Hematopoietic multipotent progenitor cell treated with erythropoietin and hydrocortisone succinate and interleukin-3 and kit ligand, for 15 days (in vitro differentiated cells): Measurements from ENCODE around the gene SGTA.
"Not testable (repeated sequence)": the region's sequence is repeated elsewhere in the genome, so short reads cannot be mapped to it uniquely, and the experiment has no call there.

Experiments used
- DNase-seq: peaks from one replicate; pipeline ENCODE4 v3.0.0-alpha.2; 2015; ENCODE audit warnings: low spot score

The SGTA gene, protein sequence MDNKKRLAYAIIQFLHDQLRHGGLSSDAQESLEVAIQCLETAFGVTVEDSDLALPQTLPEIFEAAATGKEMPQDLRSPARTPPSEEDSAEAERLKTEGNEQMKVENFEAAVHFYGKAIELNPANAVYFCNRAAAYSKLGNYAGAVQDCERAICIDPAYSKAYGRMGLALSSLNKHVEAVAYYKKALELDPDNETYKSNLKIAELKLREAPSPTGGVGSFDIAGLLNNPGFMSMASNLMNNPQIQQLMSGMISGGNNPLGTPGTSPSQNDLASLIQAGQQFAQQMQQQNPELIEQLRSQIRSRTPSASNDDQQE

DNA sequence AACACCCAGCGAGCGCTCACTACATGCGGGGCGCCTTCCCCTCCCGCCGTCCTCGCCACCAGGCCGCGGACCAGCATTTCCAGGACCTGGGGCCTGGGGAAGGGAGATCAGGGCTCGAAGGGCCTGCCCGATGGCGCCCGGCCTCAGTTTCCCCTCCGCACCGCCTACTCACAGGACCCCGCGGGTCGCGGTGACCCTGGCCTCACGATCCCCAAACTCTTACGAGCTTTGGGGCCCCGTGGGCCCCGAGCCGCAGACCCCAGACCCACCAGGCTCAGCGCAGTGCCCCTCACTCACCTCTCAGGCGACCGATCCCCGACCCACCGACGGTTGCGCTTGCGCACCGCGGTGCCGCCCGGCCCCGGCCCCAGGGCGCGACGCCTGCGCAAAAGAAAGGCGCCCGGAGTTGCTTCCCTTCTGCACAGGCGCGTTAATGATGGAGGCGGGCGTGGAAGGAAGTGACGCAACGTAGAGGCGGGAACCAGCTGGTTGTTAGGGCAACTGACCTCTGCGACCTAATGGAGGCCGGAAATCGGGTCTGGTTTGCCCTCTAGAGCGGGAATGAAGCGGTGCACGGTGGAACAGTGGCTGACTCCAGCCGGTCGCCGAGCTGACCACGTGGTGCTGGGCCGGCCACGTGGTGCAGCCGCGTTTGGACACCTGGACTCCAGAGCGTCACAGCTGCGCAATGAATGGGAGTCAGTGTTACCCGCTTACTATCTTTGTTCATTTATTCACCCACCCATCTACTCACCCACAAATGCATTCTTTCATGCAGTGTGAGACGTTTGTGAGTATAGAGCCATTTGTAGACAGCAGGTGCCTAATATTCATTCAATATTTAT lies at the start of gene SGTA:
TSS of gene SGTA (minus strand) at position 338 of the 845 bp plus-strand sequence. CDS start 14,205 bp downstream, outside the sequence.
- peak; percentile 98 for DNase-seq

DNA sequence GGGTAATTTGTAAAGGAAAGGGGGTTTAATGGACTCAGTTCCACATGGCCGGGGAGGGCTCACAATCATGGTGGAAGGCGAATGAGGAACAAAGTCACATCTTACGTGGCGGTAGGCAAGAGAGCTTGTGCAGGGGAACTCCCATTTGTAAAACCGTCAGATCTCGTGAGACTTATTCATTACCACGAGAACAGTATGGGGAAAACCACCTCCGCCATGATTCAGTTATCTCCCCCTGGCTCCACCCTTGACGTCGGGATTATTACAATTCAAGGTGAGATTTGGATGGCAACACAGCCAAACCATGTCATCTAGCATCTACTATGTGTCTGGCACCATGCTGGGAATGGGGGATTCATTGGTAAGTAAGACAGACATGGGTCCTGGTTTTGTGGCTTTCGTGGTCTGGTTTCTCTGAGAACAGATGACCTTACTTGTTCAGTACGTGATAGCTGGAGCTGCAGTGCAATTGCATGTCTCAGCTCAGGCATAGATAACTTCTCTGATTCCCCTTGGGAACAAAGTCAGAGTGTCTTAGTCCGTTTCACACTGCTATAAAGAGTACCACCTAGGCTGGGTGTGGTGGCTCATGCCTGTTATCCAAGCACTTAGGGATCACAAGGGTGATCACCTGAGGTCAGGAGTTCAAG lies 44.9 kb upstream of the SGTA start:
- no peak for DNase-seq

DNA sequence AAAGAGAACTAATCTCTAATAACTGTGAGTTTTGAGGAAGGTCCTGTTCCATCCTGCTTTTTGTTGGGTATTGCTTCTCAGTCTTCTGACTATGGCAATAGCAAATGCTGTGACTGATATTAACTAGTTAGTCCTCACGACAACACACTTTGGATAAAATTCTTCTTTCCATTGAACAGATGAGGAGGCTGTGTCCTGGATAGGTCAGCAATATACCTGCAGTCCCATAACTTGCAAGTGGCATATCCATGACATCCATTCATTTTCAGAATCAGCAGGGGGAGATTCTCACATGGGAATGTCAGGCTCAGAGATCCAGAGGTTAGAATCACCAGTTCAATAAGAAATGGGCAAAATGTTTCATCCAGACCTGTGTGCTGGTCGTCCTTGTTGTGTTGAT lies 43.9 kb upstream of the SGTA start:
- DNase-seq = no peak

DNA sequence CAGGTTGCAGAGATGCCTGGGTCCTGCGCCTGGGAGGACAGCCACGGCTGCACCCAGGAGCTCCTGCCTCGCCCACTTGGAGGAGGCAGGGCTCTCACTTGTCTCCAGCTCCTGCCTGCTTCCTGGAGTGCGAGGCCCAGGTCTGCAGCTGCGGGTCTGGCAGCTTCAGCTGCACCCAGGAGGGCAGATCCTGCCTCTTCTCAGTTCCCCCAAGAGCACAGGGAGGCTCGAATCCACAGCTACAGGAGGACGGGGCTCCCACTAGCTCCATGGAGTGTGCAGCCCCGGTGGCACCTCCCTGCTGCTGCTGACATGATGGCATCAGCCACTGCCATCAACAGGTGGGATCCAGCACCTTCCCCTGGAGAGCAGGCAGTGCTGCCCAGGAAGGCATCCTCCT lies 41.1 kb upstream of the SGTA start:
- DNase-seq = no peak

DNA sequence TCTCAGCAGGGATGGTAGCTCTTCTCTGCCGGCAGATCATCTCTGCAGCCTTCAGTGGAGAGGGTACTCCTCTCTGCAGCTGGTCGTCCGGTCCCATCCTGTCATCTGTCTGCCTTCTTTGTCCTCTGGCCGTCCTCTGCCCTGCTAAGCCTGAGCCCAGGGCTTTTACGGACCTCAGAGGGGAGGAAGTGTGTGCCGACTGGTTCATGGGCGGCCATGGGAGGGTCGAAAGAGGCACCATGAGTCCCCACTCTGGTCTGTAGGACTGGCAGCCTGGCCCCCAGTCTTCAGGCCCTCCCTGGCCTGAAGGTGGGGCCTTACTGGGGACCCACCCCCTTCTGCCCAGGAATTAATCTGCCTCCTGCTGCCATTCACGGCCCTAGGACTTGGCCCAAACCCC lies 40.6 kb upstream of the SGTA start:
- DNase-seq = no peak

DNA sequence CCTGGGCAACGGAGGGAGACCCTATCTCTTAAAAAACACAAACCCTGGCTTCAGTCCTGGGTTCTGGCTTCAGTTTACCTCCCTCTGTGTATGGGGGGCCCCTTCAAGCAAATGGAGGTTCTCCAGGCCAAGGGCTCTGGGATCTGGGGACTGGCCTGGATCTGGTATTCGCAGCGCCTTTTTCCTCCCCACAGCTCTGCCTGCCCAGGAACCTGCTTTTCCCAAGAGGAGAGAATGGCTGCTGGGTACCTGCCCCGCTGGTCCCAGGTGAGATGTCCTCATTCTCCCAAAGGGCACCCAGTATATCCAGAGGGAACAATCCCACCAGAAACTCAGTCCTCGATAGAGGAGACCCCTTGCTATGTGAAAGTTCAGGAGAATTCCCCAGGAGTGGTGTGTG lies 39.8 kb upstream of the SGTA start:
- DNase-seq = no peak

DNA sequence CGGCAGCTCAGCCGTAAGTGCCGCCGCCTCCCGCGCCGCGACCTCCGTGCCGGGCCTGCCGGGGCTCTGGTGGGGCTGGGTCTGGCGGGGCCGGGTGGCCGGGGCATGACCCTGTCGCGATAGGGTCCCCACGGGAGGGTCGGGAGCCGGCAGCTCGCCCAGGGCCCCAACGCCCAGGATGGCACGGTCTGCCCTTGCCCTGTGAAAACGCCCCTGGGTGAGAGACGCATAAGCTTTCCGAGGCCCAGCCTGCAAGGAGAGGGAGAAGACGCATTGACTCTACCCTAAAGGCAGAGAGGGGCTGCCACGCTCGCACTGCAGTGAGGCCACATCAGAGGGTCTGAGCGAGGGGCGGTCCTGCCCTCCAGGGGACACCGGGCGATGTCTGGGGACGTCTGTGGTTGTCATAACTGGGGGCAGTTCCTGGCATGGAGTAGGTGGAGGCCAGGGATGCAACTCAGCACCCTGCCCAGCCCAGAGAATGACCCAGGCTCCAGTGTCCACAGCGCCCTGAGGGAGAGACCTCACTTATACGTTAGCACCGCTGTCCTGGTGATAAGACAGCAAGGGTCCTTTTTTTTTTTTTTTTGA lies 37.1 kb upstream of the SGTA start:
- DNase-seq = no peak

DNA sequence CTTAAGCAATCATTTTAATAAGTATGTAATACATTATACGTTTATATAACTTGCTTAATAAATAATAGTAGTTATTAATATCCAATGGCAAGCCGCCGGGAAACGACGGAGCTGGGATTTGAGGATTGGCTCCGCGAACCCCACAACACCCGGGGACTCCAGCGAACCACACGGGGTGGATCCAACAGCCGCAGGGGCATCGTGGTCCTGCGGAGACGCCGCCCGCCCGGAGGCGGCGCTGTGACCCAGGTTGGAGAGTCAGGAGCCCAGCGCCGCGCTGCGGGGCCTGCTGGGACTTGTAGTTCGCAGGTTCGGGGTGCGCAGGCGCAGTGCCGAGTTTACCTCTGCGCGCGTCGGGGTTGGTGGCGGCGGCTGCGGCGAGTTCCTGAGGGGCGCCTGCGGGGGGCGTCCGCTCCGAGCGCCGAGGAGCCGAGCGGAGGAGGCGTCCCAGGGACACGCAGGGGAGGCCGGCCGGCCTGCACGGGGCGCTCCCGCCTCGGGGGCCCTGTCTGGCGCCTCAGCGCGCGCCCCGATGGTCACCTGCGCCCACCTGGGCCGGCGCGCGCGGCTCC lies 36.6 kb upstream of the SGTA start, which contains the start of gene ZNF554:
TSS of gene ZNF554 (plus strand) at position 329 of the 572 bp plus-strand sequence. CDS start at position 533, 204 bp downstream.
- DNase-seq = peak; percentile 95

DNA sequence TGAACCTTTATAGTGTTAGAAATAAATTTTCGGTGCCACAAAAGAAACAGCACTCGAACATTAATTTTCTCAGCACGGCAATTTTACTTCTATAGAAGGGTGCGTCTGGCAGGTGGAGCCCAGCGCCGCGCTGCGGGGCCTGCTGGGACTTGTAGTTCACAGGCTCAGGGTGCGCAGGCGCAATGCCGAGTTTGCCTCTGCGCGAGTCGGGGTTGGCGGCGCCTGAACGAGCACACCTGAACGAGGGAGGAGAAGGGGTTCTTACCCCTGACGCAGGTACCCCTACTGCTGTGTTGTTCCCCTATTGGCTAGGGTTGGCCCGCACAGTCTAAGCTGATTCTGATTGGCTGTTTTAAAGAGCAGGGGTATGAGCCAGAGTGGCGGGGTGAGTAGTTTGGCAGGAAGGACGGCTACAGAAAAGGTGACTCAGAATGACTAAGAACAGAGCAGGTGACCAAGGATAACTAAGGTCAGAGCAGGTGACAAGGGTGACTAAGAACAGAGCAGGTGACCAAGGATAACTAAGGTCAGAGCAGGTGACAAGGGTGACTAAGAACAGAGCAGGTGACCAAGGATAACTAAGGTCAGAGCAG lies 34.3 kb upstream of the SGTA start:
- not testable (repeated sequence) for DNase-seq

DNA sequence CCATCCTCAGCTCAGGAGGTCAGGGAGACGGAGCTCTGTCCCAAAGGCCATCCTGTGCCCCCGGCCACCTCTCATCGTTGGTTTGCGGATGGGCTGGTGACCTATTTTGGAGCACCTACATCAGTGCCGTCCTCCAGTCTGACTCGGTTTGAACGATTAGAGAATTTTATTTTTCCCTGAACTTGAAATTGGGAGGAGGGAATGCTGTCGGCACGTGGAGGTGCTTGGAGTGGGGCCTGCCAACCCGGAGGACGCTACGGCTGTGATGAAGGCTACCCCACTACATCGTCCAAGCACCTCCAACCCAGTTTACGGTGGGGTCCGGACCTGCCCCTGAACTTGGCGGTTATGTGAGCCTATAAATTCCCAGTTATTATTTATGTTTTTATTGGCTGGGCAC lies 33.6 kb upstream of the SGTA start:
- DNase-seq = no peak

DNA sequence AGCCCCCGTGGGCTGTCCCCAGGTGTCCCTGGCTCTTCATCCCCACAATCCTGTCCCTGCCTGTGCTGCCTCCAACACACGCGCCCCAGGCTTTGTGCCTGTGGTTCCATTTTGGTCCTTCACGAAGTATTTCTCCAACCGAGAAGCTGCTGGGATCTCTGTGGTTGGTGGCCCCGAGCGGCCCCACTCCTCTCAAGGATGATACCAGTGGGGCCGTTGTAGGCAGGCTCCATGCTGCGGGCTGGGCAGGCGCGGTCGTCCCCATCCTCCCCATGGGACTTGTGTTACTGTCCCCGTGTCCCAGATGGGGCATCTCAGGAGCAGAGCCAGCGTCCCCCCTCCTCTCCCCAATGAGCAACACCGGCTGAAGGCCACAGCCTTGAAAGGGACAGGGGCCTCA lies 32.9 kb upstream of the SGTA start:
- no peak for DNase-seq

DNA sequence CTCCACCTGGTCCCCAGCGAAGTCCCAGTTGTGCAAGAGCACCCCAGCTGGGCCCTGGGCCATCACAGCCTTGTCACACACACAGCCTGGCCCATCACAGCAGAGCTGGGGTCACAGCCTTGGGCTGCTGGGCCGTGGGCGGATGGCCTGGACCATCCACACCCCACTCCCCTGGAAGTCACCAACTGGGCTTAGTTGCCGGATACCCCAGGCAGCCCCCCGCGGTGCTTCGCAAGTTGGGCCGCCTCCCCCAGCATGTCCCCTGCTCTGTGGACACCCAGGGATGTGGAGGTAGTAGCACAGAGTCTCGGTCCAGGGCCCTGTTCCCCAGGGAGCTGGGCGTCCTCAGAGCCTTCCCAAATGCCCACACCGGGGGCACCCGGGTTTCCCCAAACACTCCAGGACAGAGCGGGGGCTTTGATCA lies 32.1 kb upstream of the SGTA start:
- no peak for DNase-seq

DNA sequence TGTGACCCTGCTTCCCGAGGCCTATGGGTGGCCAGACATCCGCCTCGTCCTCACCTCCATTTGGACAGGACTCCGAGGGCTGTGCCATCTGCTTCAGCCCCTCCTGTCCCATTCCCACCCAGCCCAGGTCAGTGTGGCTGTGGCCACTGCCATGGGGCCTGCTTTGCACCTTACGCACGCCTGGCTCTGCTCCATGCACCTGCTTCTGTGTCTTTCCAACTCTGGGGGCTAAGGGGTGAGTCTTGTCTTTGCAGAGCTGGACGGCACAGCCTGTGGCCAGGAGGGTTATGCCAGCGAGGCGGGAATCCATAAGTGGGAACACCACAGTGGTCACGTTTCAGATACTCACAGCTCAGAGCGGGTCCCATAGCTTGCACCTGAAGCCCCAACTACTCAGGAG lies 31.4 kb upstream of the SGTA start:
- no peak for DNase-seq

DNA sequence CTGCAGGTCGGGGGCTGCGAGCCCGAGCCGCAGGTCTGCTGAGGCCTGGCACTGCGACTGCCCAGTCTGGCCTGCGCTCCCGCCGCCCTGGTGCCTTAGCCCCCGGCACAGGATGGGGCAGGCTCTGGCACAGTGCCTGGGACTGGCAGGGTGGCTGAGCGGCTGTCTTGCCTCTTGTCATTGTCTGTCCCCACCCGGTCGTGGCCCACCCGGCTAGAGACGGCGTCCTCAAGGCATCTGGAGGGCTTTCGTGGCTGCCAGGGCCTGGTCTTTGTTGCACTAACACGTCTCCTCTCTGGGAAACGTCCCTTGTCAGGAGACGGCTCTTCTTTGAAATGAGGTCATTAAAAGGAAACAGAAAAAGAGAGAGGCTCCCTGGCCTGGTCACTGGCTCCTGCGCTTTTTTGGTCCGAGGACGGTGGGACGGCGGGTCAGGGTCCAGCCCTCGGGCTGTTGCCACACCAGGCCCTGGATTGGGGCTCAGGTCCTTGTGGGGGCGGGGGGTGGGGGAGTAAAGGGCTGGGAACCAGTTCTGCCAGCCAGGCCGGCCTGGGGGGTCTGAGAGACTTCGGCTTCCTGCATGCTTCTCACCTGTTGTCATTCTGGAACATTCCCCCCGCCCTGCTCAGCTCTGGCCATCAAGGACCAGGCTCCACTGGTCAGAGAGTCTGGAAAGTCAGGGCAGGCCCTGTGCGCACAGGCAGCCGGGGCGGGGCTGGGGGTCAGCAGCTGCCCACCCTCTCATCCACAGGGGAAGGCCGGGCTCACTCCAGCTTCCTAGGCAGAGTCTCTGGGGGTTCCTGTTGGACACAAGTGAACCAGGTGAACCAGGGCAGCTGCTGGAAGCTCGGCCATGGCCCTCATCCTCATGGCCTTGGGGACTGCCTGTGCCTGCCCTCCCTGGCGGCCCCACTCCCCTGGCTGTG lies 30.4 kb upstream of the SGTA start:
- no peak for DNase-seq

DNA sequence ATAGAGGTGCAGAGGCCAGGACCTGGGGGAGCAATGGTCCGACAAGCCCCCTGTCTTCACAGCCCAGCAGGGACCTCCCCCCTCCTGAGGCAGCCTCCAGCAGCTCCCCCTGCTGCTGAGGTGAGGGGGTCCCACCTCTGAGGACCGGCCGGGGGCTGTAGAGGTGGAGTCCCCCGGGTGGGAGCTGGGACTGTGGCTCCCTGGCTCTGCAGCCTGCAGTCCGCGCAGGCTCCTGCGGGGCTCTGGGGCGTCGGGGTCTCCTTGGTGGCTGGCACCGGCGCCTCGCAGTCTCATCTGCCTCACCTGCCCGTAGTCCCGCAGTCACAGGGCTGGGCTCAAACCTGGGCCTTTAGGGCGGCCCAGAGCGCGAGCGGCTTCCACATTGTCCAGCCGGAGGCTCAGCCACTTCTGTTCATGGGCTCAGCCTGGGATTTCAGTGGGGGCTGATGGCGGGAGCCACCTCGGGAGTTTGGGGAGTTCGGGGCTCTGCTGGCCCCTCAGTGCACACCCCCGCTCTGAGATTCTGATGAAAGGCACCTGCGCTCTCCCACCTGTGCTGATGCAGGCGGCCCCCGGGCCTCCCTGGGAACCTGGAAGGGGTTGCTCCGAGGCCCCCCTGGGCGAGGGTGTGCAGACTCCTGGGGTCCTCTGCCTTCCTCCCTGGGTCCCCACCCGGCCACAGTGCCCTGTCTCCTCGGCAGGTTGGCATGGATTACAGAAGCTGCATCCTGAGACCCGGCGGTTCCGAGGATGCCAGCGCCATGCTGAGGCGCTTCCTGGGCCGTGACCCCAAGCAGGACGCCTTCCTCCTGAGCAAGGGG lies 29.6 kb upstream of the SGTA start:
- no peak for DNase-seq

DNA sequence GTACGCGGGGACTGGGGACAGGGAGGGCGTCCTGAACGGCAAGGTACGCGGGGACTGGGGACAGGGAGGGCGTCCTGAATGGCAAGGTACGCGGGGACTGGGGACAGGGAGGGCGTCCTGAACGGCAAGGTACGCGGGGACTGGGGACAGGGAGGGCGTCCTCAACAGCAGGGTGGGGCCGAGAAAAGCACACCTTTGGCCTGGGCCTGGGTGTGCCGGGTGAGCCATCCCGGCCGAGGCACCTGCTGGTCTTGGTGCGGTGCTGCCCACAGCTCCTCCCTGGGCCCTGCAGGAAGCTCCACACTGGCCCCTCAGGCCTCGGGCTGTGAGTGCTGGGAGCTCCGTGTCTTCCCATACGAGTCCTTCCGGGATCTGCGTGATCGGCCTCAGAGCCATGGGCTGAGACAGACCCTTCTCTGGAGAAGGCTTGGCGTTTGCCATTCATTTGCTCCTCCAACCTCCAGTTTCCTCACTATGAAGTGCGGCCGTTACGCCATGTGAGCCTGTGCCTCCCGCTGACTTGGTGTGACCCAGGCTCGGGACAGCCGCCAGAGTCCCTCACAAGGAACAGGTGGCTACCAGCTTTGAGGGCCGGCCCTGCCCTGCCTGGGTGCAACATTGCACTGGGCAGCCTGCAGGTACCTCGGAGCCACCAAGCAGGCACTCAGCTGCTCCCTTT lies 28.8 kb upstream of the SGTA start:
- no peak for DNase-seq

DNA sequence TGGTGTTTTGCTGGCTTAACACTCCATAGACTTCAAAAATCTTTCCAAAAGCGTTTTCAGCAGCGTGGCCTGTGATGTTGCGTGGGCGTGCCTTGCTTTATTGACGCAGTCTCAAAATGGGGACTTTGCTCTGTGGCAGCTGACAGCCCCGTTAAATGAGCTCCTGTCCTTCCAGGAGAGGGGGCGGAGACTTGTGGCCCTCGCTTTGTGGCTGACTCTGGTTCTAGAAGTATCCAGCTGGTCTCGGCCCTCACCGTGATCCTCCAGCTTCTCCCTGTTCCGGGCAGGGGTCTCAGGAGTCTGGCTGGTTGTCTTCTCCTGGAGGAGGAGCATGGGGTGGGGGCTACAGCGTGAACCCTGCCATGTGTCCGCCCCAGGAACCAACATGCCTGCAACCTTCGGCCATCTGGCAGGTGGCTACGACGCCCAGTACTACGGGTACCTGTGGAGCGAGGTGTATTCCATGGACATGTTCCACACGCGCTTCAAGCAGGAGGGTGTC lies 28.2 kb upstream of the SGTA start:
- no peak for DNase-seq

DNA sequence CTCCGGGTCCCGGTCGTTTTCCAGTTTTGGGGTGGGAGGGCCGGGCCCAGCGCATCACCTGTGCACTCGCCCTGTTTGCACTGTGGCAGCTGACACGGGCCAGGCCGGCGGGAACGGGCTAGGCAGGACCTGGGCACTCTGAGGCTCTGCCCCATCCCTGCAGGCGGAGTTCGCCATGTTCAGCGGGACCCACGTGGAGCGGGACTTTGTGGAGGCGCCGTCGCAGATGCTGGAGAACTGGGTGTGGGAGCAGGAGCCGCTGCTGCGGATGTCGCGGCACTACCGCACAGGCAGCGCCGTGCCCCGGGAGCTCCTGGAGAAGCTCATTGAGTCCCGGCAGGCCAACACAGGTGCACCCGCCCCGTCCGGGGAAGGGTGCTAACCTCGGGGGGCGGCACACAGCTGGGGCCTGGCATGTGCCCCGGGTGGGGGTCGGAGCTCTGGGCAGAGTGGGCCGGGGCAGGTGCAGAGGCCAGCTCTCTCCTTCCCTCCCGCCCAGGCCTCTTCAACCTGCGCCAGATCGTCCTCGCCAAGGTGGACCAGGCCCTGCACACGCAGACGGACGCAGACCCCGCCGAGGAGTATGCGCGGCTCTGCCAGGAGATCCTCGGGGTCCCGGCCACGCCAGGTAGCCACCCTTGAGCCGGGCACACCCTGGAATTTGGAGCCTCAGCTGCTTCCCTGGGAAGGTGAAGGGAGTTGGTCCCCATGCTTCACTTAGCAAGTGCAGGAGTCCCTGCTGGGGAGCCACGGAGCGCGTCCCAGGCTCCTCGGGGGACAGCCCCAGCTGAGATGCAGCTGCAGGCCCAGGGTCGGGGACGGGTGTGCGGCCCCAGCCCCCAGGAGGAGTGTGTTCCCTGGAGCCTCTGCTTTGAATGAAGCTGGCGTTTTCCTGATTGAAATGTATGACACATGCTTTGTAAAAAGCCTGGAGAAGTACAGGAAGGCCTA lies 27.3 kb upstream of the SGTA start:
- no peak for DNase-seq
